ENCODE results near the gene ARNT2.

ARNT2 gene

DNA sequence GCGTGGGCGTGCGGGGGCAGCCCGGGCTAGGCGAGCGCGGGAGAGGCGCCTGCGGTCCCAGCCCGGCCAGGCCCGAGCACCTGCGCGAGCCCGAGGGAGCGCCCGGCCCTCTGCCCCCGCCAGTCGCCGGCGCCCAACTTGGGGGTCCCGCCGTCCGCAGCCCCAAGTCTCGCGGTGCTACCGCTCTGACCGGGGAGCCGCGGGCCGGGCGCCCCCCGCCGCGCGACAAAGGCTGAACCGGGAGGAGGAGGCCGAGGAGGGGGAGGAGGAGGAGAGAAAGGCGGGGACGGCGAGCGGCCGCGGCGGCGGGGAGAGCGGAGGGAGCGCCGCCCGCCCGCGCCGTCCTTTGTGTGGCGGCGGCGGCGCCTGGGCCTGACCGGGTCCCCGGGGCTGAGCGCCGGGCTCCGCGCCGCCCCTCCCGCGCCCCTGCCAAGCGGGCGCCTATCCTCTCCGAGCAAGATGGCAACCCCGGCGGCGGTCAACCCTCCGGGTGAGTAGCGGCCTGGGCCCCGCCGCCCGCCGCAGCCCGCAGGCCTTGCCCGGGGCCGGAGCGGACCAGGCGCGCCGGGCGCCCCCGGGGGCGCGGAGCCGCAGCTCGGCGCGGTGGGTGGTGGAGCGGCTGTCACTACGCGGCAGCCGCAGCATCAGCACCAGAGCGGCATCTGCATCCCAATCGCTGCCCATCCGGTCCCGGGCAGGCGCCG, at the start of gene ARNT2:
Gene ARNT2 (plus strand): TSS at position 326 of the 704 bp plus-strand sequence. CDS start 134 bp downstream, at position 460.
- Histone ChIP-seq H3K27ac (ENCODE audit: low read depth, low read length, poor library complexity, severe bottlenecking) (no peak within 1 kb of the TSS), H3K9me3 (ENCODE audit: low read length) (no peaks in the 10 kb centered on the region), H3K79me2 (ENCODE audit: insufficient read depth, low read length) (no peaks in the 10 kb centered on the region), H3K9ac (ENCODE audit: low read length) (no peak within 1 kb of the TSS), H3K4me1 (ENCODE audit: insufficient read depth, low read length, severe bottlenecking) (no peaks in the 10 kb centered on the region), H3K4me2 (ENCODE audit: low read length) (no peak within 1 kb of the TSS), H4K20me1 (ENCODE audit: insufficient read depth, low read length) (no peaks in the 10 kb centered on the region), H3K36me3 (ENCODE audit: insufficient read depth, low read length) (no peaks in the 10 kb centered on the region), H3K27me3 (ENCODE audit: insufficient read depth, low read length) (no peaks in the 10 kb centered on the region), H2AFZ (ENCODE audit: low read length) (no peak within 1 kb of the TSS), H3K4me3 (ENCODE audit: low read depth, low read length, poor library complexity, severe bottlenecking) (no peak within 1 kb of the TSS), H3K9me2 (ENCODE audit: low read depth, low read length) (no peaks in the 10 kb centered on the region), H3F3A (ENCODE audit: insufficient read depth, low read length) (no peaks in the 10 kb centered on the region)
- TF ChIP-seq EZH2 (IDR thresholded peaks at IDR 0.05; ENCODE audit: borderline replicate concordance, low read length) = no peak
- no peak for TF ChIP-seq CTCF (IDR thresholded peaks at IDR 0.05; ENCODE audit: low read length)

GRCh38 chr15:80367094-80367493, 37.1 kb upstream of the ARNT2 start:
- H3K4me2 ChIP-seq (ENCODE audit: low read length) = no peak overlapping the region
- no peaks in the 10 kb centered on the region for H3K79me2 ChIP-seq (ENCODE audit: insufficient read depth, low read length)
- H3K9me3 ChIP-seq (ENCODE audit: low read length) = peaks cover 9% of the 10 kb centered on the region; the same call in 1 of the 2 replicates
- no peak overlapping the region for H3K9ac ChIP-seq (ENCODE audit: low read length)
- H3K27ac ChIP-seq (ENCODE audit: low read depth, low read length, poor library complexity, severe bottlenecking) = no peak overlapping the region
- H3K4me1 ChIP-seq (ENCODE audit: insufficient read depth, low read length, severe bottlenecking) = no peaks in the 10 kb centered on the region
- peak; percentile 53; the same call in 1 of the 2 replicates for TF ChIP-seq CTCF (IDR thresholded peaks at IDR 0.05; ENCODE audit: low read length)
- TF ChIP-seq EZH2 (IDR thresholded peaks at IDR 0.05; ENCODE audit: borderline replicate concordance, low read length) = no peak
- H3K36me3 ChIP-seq (ENCODE audit: insufficient read depth, low read length) = no peaks in the 10 kb centered on the region
- H2AFZ ChIP-seq (ENCODE audit: low read length) = no peak overlapping the region
- H3K27me3 ChIP-seq (ENCODE audit: insufficient read depth, low read length) = no peaks in the 10 kb centered on the region
- no peaks in the 10 kb centered on the region for H3K9me2 ChIP-seq (ENCODE audit: low read depth, low read length)
- H3F3A ChIP-seq (ENCODE audit: insufficient read depth, low read length) = no peaks in the 10 kb centered on the region
- H3K4me3 ChIP-seq (ENCODE audit: low read depth, low read length, poor library complexity, severe bottlenecking) = no peak overlapping the region
- H4K20me1 ChIP-seq (ENCODE audit: insufficient read depth, low read length) = no peaks in the 10 kb centered on the region

DNA sequence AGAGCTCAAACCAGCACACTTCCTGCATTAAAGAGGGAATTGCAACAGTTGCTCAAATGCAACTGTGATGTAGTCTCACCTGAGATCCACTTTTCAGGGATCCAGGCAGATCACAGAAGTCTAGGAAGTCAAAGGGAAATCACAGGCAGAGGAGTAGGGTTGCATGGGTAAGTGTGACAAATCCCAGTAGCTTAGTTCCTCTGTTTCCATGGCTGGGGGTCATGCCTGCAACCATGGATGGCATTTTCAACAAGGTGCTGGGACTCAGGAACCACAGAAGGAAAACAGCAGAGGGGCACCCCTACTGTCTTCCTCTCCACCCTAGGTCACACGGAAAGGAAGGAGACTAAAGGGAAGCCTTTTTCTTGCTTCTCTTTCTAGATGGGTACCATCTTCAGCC, 36.5 kb upstream of the ARNT2 start:
- Histone ChIP-seq H3K9me2 (ENCODE audit: low read depth, low read length) (no peaks in the 10 kb centered on the region), H3K4me1 (ENCODE audit: insufficient read depth, low read length, severe bottlenecking) (no peaks in the 10 kb centered on the region), H3K27me3 (ENCODE audit: insufficient read depth, low read length) (no peaks in the 10 kb centered on the region), H2AFZ (ENCODE audit: low read length) (no peak overlapping the region), H3F3A (ENCODE audit: insufficient read depth, low read length) (no peaks in the 10 kb centered on the region), H3K9me3 (ENCODE audit: low read length) (peaks cover 9% of the 10 kb centered on the region; the same call in 1 of the 2 replicates), H4K20me1 (ENCODE audit: insufficient read depth, low read length) (no peaks in the 10 kb centered on the region), H3K79me2 (ENCODE audit: insufficient read depth, low read length) (no peaks in the 10 kb centered on the region), H3K4me2 (ENCODE audit: low read length) (no peak overlapping the region), H3K27ac (ENCODE audit: low read depth, low read length, poor library complexity, severe bottlenecking) (no peak overlapping the region), H3K9ac (ENCODE audit: low read length) (no peak overlapping the region), H3K36me3 (ENCODE audit: insufficient read depth, low read length) (no peaks in the 10 kb centered on the region), H3K4me3 (ENCODE audit: low read depth, low read length, poor library complexity, severe bottlenecking) (no peak overlapping the region)
- TF ChIP-seq EZH2 (IDR thresholded peaks at IDR 0.05; ENCODE audit: borderline replicate concordance, low read length) (no peak), CTCF (IDR thresholded peaks at IDR 0.05; ENCODE audit: low read length) (no peak)

Data from OCI-LY1 (cell line).